Heart right ventricle (tissue), 16 donors: ENCODE results near the gene BTBD9. TPM values are rescaled to one million over a fixed set of nuclear protein-coding genes. Genes with fewer than 3 reads are reported as not detected.

Source experiments
- ATAC-seq, 8 donors: fragments of 200-7000 bp; cut with Tn5 transposase; one replicate each; pipeline ENCODE4 v1.9.1; 2020; ENCODE audit warnings: mild to moderate bottlenecking in 8 of 8, moderate library complexity in 8 of 8, moderate number of reproducible peaks in 1 of 8
- DNase-seq, 2 donors: peaks; one replicate each; pipeline ENCODE4 v3.0.0-alpha.2; 2020
- H3K27ac ChIP-seq, 10 donors: fragments of 200-600 bp; sonication (generic) in 2 of 10; one replicate each; pipeline versions ENCODE4 v1.5.0 to v1.8.0; 2020 to 2022; ENCODE audit warnings: mild to moderate bottlenecking in 3 of 10
- H3K27me3 ChIP-seq, 7 donors: fragments of 200-600 bp; one replicate each; pipeline ENCODE4 v1.8.0; 2021 to 2022; ENCODE audit warnings: mild to moderate bottlenecking in 2 of 7
- H3K36me3 ChIP-seq, 9 donors: fragments of 200-600 bp; sonication (generic) in 1 of 9; one replicate each; pipeline versions ENCODE4 v1.5.0 to v1.8.0; 2020 to 2022; ENCODE audit warnings: mild to moderate bottlenecking in 2 of 9
- H3K4me1 ChIP-seq, 9 donors: fragments of 200-600 bp; sonication (generic) in 1 of 9; one replicate each; pipeline versions ENCODE4 v1.5.0 to v1.8.0; 2020 to 2022; ENCODE audit warnings: mild to moderate bottlenecking in 4 of 9
- H3K4me3 ChIP-seq, 10 donors: fragments of 200-600 bp; sonication (generic) in 2 of 10; one replicate each; pipeline versions ENCODE4 v1.5.0 to v1.8.0; 2020 to 2022; ENCODE audit warnings: mild to moderate bottlenecking in 7 of 10, moderate library complexity in 2 of 10
- H3K9me3 ChIP-seq, 11 donors: fragments of 200-600 bp in 10 of 11; sonication (generic) in 2 of 11; one replicate each; pipeline versions ENCODE4 v1.5.0 to v1.8.0; 2013 to 2022; ENCODE audit warnings: mild to moderate bottlenecking in 2 of 11, control low read depth in 1 of 11, moderate library complexity in 1 of 11
- WGBS, 2 donors: extraction: QIAGEN DNeasy Blood & Tissue Kit; methylation state at CpG; one replicate each; pipeline ENCODE4 v1.1.7; 2013; ENCODE audit warnings: inconsistent platforms in 1 of 2; 5-methylcytosine and 5-hydroxymethylcytosine counted together
- intact Hi-C, 10 donors: fragments of 100-400 bp; cut with DNase I; formaldehyde crosslinking; loops; one replicate each; pipeline versions ENCODE4 v1.11.1 to v1.14.2; 2022
- polyA plus RNA-seq, 2 donors: library from polyadenylated mRNA; stranded (reverse); fragments of 200-250 nt; gene quantifications; one replicate each; pipeline ENCODE4 v1.2.3, GENCODE V29; 2013
- total RNA-seq, 10 donors: library from RNA; stranded (reverse); fragmentation: NEBNext Ultra II Directional in 3 of 10; extraction: Animal tissue kit (Norgen Biotek cat#: 25700) in 3 of 10; gene quantifications; one replicate each; pipeline versions ENCODE4 v1.2.1 to v1.2.4, GENCODE V29; 2021 to 2023
- TF ChIP-seq, protein P1 (sequence below), 9 donors: fragments of 200-600 bp; sonication (generic) in 2 of 9; IDR thresholded peaks; one replicate each; pipeline versions ENCODE4 v1.5.0 to v1.8.0; 2021 to 2022; ENCODE audit warnings: antibody characterized with exemption in 9 of 9, mild to moderate bottlenecking in 5 of 9, moderate library complexity in 1 of 9
- donor health status: Arrhythmogenic right ventricular cardiomyopathy.
- donor health status: ischemic (EF 13 %, LVEDD 7.1; RV severe dilation, severe dysfunction).
- donor health status: healthy with polysubstance abuse.
- donor health status: DM: no; HTN: yes; CAD: no.
- donor health status: DM: no; HTN: no; CAD: no.
- donor health status: ischemic (EF 25% LVEDD 6.9; RV normal size, moderate dysfunction).
- donor health status: ischemic (EF 25% LVEDD 5.7; RV mildly dilated, moderate dysfunction).
- donor health status: healthy.
- donor health status: DM: yes; HTN: yes; CAD: no.
- donor health status: Ischemic cardiomyopathy.
- donor health status: ischemic (EF 35%, LVEDD 5.7; RV mildly dilated, moderate dysfunction).
- donor health status: nonischemic (EF 11% LVEDD 7.7; RV severe dilation, severe dysfunction).
- donor health status: DM: yes; HTN: yes; CAD: no.
- donor health status: PGD.
- donor health status: ischemic (EF 29% LVEDD 5.4; RV normal size, mild dysfunction).
- donor health status: nonischemic (EF 23%, LVEDD 6.1; RV moderate dilation, normal function).

The BTBD9 gene
- total and polyA plus RNA-seq, 12 donors = 4.2 to 27.7 (median 18.3) TPM

GRCh38 chr6:38603966-38604365 is 35.8 kb downstream of the BTBD9 start:
- Histone ChIP-seq H3K4me1 (peaks cover 0 to 30% (median 19%) of the 10 kb centered on the region in 9 donors), H3K36me3 (no peaks in the 10 kb centered on the region), H3K9me3 (no peaks in the 10 kb centered on the region), H3K27me3 (no peaks in the 10 kb centered on the region), H3K27ac (peak overlapping the region in 1 of 10 donors; percentile 33), H3K4me3 (no peak overlapping the region)
- TF ChIP-seq, protein P1, sequence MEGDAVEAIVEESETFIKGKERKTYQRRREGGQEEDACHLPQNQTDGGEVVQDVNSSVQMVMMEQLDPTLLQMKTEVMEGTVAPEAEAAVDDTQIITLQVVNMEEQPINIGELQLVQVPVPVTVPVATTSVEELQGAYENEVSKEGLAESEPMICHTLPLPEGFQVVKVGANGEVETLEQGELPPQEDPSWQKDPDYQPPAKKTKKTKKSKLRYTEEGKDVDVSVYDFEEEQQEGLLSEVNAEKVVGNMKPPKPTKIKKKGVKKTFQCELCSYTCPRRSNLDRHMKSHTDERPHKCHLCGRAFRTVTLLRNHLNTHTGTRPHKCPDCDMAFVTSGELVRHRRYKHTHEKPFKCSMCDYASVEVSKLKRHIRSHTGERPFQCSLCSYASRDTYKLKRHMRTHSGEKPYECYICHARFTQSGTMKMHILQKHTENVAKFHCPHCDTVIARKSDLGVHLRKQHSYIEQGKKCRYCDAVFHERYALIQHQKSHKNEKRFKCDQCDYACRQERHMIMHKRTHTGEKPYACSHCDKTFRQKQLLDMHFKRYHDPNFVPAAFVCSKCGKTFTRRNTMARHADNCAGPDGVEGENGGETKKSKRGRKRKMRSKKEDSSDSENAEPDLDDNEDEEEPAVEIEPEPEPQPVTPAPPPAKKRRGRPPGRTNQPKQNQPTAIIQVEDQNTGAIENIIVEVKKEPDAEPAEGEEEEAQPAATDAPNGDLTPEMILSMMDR (IDR thresholded peaks at IDR 0.05) = no peak
- peak in 3 of 8 donors; percentile 40 to 56 (median 47) for ATAC-seq
- intact Hi-C loops = loop anchor here in 1 of 10 donors (5.0 kb wide), 1 partner anchor 33 kb away; the partner anchor contains the start of gene BTBD9
- DNase-seq = no peak
- WGBS, 2 donors = 47 to 50% methylated on average over 3 of the region's 3 CpGs

- 59 to 69% methylated on average over 2 of the region's 2 CpGs for WGBS, 2 donors
- Histone ChIP-seq H3K9me3 (no peaks in the 10 kb centered on the region), H3K27me3 (no peaks in the 10 kb centered on the region), H3K4me1 (peaks cover 0 to 30% (median 19%) of the 10 kb centered on the region in 9 donors), H3K36me3 (no peaks in the 10 kb centered on the region), H3K27ac (peak overlapping the region in 1 of 10 donors; percentile 33), H3K4me3 (no peak overlapping the region)
- TF ChIP-seq, protein P1 (IDR thresholded peaks at IDR 0.05) = no peak
- intact Hi-C loops = loop anchor here in 1 of 10 donors (5.0 kb wide), 1 partner anchor 34 kb away; the partner anchor contains the start of gene BTBD9
- ATAC-seq = no peak
- DNase-seq = no peak
Observed at GRCh38 chr6:38603496-38603895, 36.2 kb downstream of the BTBD9 start.

DNA sequence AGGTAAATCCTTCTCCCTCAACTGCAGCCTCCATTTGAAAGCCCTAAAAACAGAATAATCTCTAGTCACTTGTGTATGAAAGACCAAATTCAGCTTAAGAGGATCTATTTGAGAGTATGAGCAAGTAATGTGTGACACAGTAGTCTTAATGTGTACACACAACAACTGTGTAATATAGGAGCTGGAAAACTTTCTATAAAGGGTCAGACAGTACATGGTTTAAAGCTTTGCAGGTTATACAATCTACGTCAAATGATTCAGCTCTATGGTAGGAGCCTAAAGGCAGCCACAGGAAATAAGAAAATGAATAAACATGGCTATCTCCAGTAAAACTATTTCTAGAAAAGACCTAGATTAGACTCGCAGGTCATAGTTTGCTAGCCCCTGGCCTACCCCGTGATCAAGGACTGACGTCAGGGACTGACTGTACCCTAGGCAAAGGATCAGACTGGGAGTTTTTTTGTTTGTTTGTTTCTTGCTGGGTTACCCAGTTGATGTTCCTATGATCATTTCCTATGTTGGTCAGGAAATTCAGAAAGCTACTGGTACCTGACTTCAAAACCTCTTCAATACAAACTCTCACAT is 39.7 kb downstream of the BTBD9 start:
- no peaks in the 10 kb centered on the region for H3K27me3 ChIP-seq
- DNase-seq (peak in 1 of 2 donors; percentile 11), ATAC-seq (peak in 6 of 8 donors; percentile 42 to 97 (median 77))
- intact Hi-C loops = loop anchor here in 1 of 10 donors (5.0 kb wide), 1 partner anchor 37 kb away; the partner anchor contains the start of gene BTBD9
- H3K4me3 ChIP-seq = no peak overlapping the region
- H3K4me1 ChIP-seq = peaks cover 0 to 30% (median 19%) of the 10 kb centered on the region in 9 donors
- H3K36me3 ChIP-seq = peaks cover 0 to 15% (median 0%) of the 10 kb centered on the region in 9 donors
- 74 to 84% methylated on average over 4 of the region's 4 CpGs for WGBS, 2 donors
- TF ChIP-seq, protein P1 (IDR thresholded peaks at IDR 0.05) = no peak
- peak overlapping the region in 4 of 10 donors; percentile 19 to 75 (median 24) for H3K27ac ChIP-seq
- H3K9me3 ChIP-seq = no peaks in the 10 kb centered on the region

DNA sequence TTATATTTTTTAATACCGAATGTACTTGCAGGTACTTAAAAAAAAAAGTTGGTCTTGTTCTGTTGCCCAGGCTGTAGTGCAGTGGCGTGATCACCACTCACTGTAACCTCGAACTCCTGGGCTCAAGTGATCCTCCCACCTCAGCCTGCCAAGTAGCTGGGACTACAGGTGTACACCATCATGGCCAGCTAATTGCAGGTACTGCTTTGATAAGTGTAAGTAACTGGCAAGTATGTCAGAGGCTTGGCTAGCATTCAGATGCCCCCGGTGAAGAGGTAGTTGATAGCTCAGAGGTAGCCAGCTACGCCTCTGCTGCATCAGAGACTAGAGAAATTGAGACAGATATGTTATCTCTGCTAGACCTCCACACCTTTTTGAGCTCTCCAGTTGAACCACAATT is 40.5 kb downstream of the BTBD9 start:
- Histone ChIP-seq H3K9me3 (no peaks in the 10 kb centered on the region), H3K4me3 (no peak overlapping the region), H3K36me3 (peaks cover 0 to 22% (median 0%) of the 10 kb centered on the region in 9 donors), H3K27me3 (no peaks in the 10 kb centered on the region), H3K4me1 (peaks cover 0 to 28% (median 16%) of the 10 kb centered on the region in 9 donors), H3K27ac (peak overlapping the region in 2 of 10 donors; percentile 20 to 75)
- DNase-seq (no peak), ATAC-seq (no peak)
- intact Hi-C loops = no loop called here
- TF ChIP-seq, protein P1 (IDR thresholded peaks at IDR 0.05) = no peak
- WGBS, 2 donors = 94 to 96% methylated on average over 5 of the region's 5 CpGs
